Stimulated activated CD8-positive, alpha-beta memory T cell treated with anti-CD3 and anti-CD28 coated beads, Interleukin-7, amount 100 ng/mL, for 24 hours (primary cell): ENCODE measurements around the gene SPTBN1.

Experiments used
- DNase-seq: peaks from one replicate; pipeline ENCODE4 v3.0.0-alpha.2; 2020; ENCODE audit warnings: low read depth

The SPTBN1 gene

DNA sequence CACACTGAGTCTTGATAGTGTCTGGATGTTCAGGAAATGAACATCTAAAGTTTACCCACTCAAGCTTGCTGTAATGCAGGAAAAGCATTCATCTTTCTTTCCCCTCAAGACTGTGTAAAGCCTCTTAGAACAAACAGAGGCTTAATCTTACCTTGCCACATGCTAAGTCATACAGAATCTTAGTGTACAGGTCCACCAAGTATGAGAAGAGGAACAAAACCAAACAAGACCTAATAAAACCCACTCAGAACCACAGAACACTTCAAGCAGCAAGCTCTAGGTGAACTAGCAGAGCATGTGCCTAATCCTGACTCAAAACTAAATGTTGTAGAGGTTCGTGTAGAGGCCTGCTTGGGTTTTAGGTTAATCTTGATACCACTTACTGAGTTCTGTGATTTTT is 97.6 kb downstream of the SPTBN1 start:
- no peak for DNase-seq

DNA sequence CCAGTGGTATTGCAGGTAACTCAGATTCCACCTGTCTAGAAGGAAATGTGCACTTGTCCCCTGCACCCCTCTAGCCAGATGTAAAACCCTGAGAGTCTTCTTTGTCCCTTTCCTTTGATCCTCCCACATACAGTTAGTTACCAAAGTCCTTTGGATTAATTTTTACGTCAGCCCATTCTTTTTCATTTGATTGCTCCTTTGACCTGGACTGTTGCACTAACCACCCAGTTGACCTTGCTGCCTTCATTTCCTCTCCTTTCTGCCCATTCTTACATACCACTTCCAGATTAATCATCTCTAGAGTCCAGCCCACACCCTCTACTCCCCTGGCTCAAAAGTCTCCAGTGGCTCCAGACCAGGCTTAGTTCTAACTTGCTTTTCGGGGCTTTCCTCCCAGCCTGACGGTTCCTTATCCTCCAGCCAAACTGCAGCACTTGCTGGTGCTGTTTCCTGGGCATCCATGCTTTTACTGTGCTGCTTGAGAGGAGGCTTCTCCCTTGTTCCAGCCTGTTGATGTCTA is 99.3 kb downstream of the SPTBN1 start:
- no peak for DNase-seq

DNA sequence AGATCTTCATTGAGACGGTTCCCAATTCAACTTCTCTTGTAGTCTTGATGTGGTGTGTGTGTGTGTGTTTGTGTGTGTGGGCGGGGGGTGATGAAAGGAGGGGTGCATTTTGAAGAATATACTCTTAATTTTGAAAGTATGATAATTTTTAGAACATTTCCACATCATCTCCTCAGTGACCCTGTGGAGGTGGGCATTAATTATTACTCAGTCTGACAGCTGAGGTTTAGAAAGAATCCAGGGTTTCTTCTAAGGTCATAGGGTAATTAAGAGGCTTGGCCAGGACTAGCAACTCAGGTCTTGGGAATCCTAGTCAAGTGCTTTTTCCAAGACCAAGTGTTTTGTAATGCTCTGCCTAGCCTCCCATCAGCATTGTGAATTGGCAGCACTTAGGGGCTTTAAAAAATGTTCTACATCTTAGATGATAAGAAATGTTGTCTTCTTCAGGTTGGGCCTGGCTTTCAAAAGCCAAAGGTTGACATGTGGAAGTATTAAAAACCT is 100.5 kb downstream of the SPTBN1 start:
- no peak for DNase-seq

DNA sequence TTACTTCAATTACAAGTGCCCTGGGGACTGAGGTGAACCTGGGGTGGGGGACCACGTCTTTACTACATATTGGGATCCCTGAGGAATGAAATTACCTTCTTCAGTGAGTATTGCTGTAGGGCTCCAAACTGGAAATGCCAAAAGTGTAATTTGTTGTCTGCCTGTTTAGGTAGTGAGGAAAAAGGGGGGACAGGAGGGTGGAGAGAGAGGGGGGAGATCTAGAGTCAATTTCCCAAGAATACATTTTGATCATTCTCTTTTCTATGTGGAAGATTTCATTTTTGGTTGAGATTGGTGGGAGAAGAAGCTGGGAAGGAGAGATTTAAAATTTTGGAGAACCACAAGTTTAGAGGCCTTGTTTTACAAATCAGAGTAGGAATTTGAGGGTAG is 101.1 kb downstream of the SPTBN1 start:
- DNase-seq: no peak

DNA sequence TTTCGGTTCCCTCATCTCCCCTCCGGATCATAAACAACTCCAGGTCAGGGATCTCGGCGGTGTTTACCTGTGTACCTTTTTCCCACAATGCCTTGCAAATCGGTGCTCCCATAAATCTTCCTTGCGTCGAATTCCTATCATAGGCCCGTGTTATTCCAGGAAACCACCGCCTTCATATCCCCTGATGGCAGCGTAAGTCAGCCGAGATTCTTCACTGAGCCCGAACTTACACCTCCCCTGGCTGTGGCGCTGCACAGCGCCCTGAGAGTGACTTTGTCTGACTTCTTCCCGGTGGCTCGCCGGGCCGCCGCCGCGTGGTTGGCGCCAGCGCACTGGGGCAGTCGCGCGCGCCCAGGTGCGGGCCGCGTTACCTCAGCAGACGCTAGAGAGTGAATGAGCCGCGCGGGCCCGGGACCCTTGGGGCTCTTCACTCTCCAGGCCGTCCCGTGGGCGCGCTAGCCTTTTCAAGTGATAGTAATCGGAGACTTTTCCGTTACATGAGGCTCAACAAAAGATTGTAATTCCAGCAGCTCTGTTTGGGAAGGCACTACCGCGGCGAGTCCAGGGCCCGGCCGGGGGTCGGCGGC is 101.6 kb downstream of the SPTBN1 start:
- DNase-seq: no peak

DNA sequence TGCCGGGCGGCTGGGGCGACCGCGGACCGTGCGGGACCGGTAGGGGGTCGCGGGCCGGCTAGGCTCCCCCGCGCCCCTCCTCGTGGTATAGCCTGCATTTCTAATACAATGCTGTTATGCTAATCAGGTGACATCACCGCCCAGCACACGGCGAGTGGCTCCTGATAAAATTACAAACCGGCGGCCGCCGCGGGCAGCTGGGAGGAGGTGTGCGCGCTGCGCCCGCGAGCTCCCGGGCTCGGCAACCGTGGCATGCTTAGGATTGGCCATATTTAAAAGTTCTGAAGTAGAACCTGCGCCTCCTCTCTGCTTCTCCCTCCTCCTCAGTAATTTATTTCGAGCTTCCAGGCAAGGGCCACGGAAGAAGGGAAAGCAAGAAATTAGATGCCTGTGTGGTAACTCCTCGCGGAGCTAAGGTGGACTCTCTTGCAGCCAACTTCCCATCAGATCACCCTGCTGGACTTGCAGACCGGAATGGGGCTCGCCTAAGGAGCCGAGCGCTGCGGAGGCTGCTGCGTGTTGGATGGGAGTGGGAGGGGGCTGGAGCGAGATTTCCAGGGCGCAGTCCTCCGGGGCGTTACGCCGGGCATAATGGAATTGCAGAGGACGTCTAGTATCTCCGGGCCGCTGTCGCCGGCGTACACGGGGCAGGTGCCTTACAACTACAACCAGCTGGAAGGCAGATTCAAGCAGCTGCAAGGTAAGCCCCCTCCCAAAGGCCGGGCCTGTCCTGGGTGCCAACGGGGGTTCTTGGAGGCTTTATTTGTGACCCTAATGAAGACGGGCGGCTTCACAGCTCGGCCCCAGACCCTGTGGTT is 102.3 kb downstream of the SPTBN1 start:
- DNase-seq: no peak

DNA sequence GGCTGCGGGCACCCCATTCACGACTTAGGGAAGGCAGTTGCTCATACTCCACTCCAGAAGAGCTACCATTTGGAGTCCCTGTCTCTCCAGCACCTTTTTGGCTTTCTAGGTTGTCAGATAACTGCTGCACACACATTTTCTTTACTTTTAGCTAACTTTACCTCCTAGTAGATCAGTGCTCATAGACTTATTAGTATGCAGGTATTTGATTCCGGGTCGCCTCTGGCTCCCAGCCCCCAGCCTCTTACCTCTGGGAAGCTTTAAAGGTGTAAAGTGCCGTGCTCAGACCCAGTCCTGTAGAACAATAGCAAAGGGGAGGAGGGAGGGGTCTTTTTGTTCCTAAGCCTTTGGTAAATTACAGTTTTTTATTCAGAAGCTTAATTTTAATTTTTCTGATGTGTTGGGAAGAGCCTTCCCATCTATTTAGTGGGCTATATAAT is 102.9 kb downstream of the SPTBN1 start:
- DNase-seq: no peak

DNA sequence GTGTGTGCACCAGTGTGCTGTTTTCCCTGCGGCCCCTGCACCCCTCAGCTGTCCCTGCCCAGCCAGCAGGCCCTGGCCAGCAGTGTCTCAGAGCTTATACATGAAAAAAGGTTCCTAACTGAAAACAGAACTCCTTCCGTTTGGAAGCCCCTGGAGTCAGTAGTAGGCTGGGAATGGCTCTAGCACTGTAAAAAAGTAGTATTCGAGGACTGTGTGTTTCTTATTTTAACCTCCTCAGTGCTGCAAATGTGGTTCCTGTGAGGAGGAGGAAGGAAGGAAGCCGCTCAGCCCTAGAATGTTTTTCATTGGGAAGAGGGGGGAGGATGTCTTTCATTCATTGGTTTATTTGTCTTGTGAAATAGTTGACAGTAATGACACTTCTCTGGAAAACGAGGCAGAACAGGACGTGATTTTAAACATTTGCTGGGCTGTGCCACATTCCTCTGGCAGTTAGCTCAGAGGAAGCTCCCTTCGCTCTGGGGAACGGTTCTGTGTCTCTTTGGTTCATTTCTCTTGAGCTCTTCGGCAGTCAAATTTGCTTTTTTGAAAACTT is 103.5 kb downstream of the SPTBN1 start:
- no peak for DNase-seq

DNA sequence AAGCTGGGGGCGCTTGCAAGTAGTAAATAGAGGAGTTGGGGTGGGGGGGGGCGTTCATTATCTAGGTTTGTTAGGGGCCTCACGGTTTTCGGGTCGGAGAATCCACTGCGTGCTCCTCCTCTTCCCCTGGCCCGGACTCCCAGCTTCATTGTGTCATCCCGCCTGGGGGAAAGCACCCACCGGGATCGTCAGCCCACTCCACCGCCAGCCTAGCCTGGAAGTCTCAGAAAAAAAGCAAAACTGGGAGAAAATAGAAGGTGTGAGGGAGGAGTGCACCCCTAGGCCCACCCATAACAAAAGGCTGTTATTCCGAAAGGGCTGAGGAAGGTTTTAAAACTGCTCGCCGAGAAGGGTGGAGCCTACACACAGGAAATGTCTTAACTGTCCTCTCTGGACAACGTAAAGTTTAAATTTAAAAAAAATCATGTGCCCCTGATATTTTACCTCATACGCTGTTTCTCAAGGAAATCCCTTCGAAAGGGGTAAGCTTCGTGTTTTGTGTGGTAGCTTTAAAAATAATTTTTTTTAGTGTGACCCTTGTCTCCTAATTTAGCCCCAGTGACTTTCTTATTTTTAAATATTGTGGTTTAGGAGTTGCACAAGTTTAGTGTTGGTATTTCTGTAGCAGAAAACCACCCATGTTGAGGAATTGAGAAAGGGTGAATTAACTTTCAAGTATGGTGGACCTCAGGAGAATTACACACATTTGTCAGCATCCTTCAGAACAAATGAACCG is 104.2 kb downstream of the SPTBN1 start:
- no peak for DNase-seq

DNA sequence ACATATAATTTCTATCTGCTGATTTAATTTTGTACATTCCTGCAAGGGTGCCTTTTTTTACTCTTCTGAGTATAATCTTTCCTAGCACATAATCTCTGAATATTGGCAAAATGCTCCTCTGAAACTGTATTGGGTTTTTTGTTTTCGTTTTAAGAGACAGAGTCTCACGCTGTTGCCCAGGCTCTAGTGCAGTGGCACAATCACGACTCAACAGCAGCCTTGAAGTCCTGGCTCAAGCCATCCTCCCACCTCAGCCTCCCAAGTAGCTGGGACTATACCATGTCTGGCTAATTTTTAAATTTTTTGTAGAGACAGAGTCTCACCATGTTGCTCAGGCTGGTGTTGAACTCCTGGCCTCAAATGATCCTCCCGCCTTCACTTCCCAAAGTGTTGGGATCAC is 104.9 kb downstream of the SPTBN1 start:
- DNase-seq: no peak

DNA sequence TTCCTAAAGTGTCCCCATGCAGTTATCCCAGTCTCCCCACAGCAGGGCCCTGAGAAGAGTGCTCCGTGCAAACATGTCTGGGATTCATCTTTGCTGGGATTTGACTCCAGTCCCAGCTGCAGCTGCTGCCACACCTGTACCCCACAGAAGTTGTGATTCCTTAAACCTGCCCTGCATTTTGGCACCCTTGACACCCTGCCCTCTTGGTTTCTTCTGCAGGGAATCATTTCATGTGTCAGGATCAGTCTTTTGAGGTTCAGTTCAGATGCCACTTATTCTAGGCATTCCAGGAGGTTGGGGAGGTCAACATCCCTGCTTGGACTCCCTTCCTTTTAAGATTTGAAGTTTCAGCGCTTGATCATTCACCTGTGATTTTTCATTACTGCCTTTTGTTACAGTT is 108.3 kb downstream of the SPTBN1 start:
- DNase-seq: no peak

DNA sequence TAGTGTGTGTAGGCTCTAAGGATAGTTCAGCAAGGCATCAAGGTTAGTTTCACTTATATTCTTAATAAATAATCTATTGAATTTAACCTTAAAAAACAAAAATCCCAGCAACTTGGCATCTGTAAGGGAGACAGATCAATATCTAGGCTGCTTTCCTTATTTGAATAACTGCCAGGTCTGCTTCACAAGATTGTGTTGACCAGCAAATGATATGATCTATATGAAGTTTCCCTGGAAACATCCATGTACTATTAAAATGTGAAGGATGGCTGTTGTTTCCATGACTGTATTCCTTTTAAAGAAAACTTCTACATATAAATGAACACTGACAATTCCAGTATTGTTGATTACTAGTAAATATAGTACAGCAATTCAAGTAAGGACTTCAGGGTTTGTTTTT is 109.4 kb downstream of the SPTBN1 start:
- no peak for DNase-seq

DNA sequence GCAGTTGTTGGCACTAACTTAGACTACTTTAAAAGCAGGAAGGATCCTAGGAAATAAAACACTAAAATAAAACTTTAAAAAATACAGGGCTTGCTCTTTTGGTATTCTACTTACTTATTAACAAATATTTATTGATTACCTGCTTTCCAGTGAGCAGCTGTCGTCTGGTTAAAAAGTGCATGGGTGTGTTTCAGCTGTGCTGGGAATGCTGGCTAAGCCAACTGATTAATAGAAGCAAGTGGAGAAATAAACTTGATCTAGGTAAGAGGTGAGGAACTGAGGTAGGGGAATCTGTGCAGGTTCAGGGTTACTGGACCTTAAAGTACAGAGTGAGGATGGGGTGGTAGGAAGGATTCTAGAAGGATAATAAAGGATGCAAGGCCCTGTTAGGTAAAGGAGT is 110.8 kb downstream of the SPTBN1 start:
- no peak for DNase-seq

DNA sequence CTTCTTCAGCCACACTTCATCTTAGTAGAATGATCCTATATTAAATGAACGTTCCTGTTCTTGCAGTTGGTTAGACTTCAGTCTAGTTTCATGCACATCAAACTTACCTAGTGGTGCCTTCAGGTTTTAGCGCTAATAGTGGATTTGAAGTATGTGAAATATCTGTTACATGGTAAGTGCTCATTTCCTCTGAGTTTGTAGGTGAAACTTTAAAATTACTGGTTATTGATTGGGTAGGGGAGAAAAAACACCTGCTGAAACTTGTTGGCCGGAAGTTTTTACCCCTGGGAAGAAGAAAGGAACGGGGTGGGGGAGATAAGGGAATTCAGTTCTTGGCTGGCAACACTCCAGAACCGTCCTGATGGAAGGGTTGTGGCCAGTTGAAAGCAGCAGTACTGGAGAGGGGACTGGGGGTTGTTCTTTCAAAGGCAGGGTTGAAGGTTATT is 112.8 kb downstream of the SPTBN1 start:
- DNase-seq: no peak

DNA sequence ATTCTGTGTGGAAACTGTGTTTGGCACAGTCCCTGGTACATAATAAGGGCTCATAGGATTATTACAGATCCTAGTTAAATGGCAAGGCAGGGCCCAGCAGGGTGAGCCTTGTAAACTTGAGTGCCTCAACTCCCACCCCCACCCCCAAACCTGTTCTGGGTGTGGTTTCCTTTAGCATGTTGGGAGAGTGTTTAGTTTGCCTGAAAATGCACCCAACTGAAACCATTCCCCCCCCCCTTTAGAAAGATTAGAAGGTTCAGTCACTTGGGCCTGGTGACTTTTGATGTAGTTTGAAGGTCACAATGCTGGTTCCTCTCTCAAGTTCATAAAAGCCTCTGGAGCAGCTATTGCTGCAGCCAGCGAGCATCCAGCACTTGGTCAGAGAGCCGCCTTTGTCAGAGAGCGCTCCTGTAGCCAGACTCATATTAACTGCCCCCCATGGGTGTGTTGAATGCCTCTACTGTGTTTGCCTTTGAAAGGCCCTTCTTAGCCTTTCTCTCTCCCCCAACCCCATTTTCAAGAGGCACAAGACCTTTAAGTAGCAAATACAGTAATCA is 113.7 kb downstream of the SPTBN1 start:
- DNase-seq: no peak

DNA sequence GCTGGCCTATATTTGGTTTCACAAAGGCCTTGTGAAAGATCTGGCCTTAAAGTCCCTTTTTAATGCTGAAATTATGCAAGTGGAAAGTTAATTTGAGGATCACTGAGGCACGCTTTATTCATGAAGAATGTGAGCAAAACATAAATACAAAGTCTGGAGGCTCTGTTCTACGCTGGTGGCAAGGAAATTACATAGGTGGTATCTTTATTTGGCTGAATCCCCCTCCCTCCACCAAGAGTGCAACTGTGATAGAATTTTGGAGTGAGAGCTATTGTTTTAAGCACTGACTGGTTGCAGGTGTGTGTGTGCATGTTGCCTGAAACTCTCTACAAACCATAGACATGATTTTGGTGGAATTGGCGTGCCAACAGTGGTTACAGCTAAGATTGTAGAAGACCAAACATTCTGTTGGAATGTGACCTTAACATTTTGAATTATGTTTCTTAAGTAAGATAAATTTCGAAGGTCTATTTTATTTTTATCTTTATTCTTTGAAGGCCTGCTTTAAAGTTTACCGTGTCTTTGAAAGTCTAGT is 114.3 kb downstream of the SPTBN1 start:
- no peak for DNase-seq

DNA sequence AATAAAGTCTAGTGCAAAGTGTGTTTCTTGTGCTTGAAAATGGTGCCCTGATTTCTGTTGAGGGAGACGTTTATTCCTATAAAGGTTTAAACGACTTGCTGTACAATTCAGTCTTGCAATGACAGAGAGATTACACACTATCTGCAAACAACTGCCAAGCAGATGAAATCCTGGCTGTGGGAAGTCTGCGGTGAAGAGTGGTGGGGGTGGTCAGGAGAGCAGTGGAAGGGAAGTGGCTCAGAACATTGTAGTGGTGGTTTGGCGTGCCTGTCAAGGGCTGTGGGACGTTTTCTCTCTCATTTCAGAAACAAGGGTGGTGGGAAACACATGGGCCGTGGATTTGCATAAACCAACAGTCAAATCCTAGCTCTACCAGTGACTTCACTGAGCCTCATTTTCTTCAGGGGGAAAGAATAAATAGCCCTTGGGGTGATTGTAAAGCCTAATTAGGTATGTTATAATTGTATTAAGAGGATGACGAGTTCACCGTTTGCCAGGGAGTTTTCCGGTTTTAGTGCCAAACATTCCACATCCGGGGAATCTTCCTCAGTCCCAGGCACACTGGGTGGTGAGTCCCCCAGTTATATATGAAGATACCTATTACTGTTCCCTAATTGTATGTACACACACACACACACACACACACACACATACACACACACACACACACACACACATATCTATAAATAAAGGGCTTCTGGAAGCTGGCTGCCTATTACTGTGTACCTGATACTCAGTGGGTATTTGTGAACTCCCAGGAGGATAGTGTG is 115.0 kb downstream of the SPTBN1 start:
- peak; percentile 55 for DNase-seq

DNA sequence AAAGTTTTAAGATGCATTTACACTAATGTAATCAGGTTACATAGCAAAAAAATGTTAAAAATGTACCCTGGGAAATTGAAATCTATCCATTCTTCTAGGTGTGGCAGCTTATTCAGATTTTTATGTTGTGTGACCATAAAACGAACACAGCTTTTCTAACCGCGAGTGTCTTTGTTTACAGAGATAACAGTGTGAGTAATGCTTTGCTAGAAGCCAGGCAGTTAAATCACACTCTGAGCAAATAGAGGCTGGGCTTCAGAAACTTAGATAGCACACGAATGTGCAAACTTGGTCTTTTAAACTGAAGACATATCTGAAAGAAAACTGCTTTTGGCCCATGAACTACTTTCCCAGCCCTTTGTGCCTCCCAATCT is 116.1 kb downstream of the SPTBN1 start:
- no peak for DNase-seq

DNA sequence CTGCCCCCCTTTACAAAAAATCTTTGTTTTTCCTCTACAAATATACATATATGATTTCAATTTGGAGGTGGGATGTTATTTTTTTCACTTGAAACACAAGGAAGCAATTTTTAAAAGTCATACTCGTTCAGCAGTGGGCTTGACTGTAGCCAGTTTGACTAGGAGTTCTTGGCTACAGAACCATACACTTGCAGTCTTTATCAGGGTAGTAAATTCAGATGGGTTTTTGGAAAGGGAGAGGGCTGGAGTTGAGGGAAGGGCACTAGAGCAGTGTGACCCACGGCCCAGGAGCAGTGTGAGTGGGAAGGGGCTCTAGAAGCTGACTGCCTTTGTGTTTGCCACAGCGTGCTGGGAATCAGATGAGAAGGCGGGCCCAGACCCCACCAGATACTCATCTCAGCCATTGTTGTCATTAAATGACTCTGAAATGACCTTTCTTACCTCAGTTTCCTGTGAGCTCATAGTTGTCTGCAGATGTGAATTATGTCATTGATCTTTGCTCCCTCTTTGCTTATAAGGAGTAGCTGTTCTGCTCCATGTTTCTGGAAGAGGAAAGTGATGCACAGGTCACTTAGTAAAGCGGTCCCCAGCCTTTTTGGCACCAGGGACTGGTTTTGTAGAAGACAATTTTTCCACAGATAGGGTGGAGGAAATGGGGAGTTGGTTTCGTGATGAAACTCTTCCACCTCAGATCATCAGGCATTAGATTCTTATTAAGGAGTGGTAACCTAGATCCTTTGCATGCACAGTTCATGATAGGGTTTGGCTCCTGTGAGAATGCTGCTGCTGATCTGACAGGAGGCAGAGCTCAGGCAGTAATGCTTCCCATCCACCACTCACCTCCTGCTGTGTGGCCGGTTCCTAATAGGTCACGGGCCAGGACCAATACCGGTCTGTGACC is 116.8 kb downstream of the SPTBN1 start:
- no peak for DNase-seq

DNA sequence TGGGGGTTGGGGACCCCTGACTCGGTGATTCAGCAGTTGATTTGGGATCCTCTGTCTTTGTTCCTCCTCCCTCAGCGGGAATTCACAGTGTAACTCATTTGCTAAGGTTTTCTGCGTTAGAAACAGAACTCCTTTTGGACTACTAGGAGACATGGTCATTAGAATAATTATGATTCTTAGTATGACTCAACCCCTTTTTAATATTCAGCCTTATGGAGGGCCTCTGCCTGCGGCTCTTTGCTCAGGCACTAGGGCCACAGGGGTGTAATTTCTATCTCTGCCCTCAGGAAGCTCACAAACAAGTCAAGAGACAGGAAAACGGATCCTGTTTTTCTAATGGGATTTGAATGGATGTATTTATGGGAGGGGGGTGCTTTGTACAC is 117.4 kb downstream of the SPTBN1 start:
- no peak for DNase-seq
